Loucy (cell line): Measurements from ENCODE around the gene TIMM22.

Experiments
- H2AFZ ChIP-seq: fragments of 200-600 bp; sonication (generic); 2 replicates; pipeline ENCODE4 v1.6.0; 2016; ENCODE audit warnings: antibody characterized with exemption, mild to moderate bottlenecking, low read length, moderate library complexity
- H3F3A ChIP-seq: fragments of 200-600 bp; 2 replicates; pipeline ENCODE4 v1.6.0; 2016; ENCODE audit warnings: antibody characterized with exemption, low read depth, mild to moderate bottlenecking
- H3K27me3 ChIP-seq: fragments of 200-600 bp; sonication (generic); 2 replicates; pipeline ENCODE4 v1.6.1; 2014; ENCODE audit warnings: low read length, mild to moderate bottlenecking; ENCODE audit not compliant: insufficient read depth, poor library complexity, severe bottlenecking
- H3K36me3 ChIP-seq: fragments of 200-600 bp; sonication (generic); 2 replicates; pipeline ENCODE4 v1.6.1; 2016; ENCODE audit warnings: low read length; ENCODE audit not compliant: insufficient read depth
- H3K4me1 ChIP-seq: fragments of 200-600 bp; sonication (generic); 2 replicates; pipeline ENCODE4 v1.5.1; 2014; ENCODE audit warnings: low read length, mild to moderate bottlenecking; ENCODE audit not compliant: insufficient read depth, poor library complexity, severe bottlenecking
- H3K4me2 ChIP-seq: fragments of 200-600 bp; sonication (generic); 2 replicates; pipeline ENCODE4 v1.6.0; 2014; ENCODE audit warnings: antibody characterized with exemption, low read length, low read depth, mild to moderate bottlenecking; ENCODE audit not compliant: poor library complexity, severe bottlenecking
- H3K4me3 ChIP-seq: fragments of 200-600 bp; sonication (generic); 2 replicates; pipeline ENCODE4 v1.5.1; 2014; ENCODE audit warnings: low read length, mild to moderate bottlenecking, mixed read lengths; ENCODE audit not compliant: poor library complexity, severe bottlenecking
- H3K79me2 ChIP-seq: fragments of 200-600 bp; sonication (generic); 2 replicates; pipeline ENCODE4 v1.6.1; 2014; ENCODE audit warnings: low read length; ENCODE audit not compliant: insufficient read depth
- H3K9ac ChIP-seq: fragments of 200-600 bp; sonication (generic); 2 replicates; pipeline ENCODE4 v1.6.0; 2014; ENCODE audit warnings: mild to moderate bottlenecking, low read depth, low read length, moderate library complexity; ENCODE audit not compliant: poor library complexity, severe bottlenecking
- H3K9me2 ChIP-seq: fragments of 200-600 bp; sonication (generic); replicated peaks from 2 replicates; pipeline ENCODE4 v1.6.1; 2016; ENCODE audit warnings: low read depth, low read length, mixed read lengths
- H3K9me3 ChIP-seq: fragments of 200-600 bp; sonication (generic); 2 replicates; pipeline ENCODE4 v1.6.1; 2014; ENCODE audit warnings: mild to moderate bottlenecking, antibody characterized with exemption, low read length, low read depth; ENCODE audit not compliant: insufficient read depth
- H4K20me1 ChIP-seq: fragments of 200-600 bp; sonication (generic); 2 replicates; pipeline ENCODE4 v1.6.0; 2014; ENCODE audit warnings: antibody characterized with exemption, low read length, mild to moderate bottlenecking; ENCODE audit not compliant: insufficient read depth, poor library complexity, severe bottlenecking
- EZH2phosphoT487 ChIP-seq: fragments of 200-600 bp; IDR thresholded peaks from 2 replicates; pipeline ENCODE4 v1.6.1; 2018; ENCODE audit warnings: antibody characterized with exemption, mild to moderate bottlenecking, moderate library complexity, borderline replicate concordance
- TF ChIP-seq, protein P1 (sequence below): fragments of 200-600 bp; sonication (generic); conservative IDR thresholded peaks from 2 replicates; pipeline ENCODE4 v1.5.1; 2014; ENCODE audit warnings: mild to moderate bottlenecking, antibody characterized with exemption, low read length

The TIMM22 gene

DNA sequence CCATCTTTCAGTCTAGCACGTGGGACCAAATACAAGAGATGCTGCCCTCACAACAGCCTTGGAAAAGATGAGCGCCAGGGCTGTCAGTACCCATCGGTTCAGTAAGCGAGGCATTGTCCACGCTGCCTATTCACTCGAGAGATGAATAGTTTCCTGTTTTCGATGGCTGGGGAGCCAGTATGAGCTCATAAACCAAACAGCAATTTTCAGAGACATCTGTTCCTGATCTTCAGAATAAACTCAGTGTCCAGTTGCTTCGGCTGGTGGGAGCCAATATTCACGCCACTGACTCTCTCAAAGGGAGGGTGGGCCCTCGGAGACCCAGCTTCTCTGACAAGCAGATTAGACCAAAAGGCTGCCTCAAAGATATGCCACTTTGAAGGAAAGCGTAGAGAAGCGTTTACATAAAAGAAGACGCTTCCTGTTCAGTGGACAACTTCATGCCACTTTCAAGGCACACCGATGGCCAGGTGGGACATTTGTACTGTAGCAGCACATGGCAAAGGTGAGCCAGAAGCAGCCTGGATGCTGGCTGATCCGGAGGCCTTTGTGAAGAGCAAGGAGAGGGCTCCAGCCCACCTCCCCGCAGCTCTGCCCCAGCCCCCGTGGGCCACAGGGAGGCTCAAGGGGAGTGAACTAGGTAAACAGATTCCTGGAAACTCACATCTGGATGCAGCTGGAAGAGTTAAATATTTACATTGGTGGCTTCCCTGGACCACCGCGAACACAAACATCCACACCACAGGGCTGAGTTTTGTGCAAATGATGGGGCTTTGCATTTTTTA lies 6.0 kb downstream of the TIMM22 start:
- Histone ChIP-seq H4K20me1 (peaks cover 3% of the 10 kb centered on the region), H3K4me1 (peaks cover 15% of the 10 kb centered on the region), H3K79me2 (peaks cover 4% of the 10 kb centered on the region), H3K27me3 (no peaks in the 10 kb centered on the region), H3F3A (no peaks in the 10 kb centered on the region), H3K9me2 (no peaks in the 10 kb centered on the region), H3K9me3 (no peaks in the 10 kb centered on the region), H3K4me2 (no peak overlapping the region), H3K36me3 (peaks cover 21% of the 10 kb centered on the region; the same call in 1 of the 2 replicates), H2AFZ (no peak overlapping the region), H3K4me3 (no peak overlapping the region), H3K9ac (no peak overlapping the region)
- TF ChIP-seq EZH2phosphoT487 = no peak
- TF ChIP-seq, protein P1, sequence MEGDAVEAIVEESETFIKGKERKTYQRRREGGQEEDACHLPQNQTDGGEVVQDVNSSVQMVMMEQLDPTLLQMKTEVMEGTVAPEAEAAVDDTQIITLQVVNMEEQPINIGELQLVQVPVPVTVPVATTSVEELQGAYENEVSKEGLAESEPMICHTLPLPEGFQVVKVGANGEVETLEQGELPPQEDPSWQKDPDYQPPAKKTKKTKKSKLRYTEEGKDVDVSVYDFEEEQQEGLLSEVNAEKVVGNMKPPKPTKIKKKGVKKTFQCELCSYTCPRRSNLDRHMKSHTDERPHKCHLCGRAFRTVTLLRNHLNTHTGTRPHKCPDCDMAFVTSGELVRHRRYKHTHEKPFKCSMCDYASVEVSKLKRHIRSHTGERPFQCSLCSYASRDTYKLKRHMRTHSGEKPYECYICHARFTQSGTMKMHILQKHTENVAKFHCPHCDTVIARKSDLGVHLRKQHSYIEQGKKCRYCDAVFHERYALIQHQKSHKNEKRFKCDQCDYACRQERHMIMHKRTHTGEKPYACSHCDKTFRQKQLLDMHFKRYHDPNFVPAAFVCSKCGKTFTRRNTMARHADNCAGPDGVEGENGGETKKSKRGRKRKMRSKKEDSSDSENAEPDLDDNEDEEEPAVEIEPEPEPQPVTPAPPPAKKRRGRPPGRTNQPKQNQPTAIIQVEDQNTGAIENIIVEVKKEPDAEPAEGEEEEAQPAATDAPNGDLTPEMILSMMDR = no peak

- Histone ChIP-seq H3F3A (no peaks in the 10 kb centered on the region), H3K4me2 (no peak overlapping the region), H4K20me1 (peaks cover 1% of the 10 kb centered on the region), H3K9me2 (no peaks in the 10 kb centered on the region), H3K4me1 (peaks cover 8% of the 10 kb centered on the region), H2AFZ (no peak overlapping the region), H3K9ac (no peak overlapping the region), H3K27me3 (no peaks in the 10 kb centered on the region), H3K9me3 (no peaks in the 10 kb centered on the region), H3K79me2 (no peaks in the 10 kb centered on the region), H3K36me3 (peaks cover 21% of the 10 kb centered on the region; the same call in 1 of the 2 replicates), H3K4me3 (no peak overlapping the region)
- TF ChIP-seq, protein P1 = no peak
- TF ChIP-seq EZH2phosphoT487 = no peak
Observed at GRCh38 chr17:1003633-1003971, 6.7 kb downstream of the TIMM22 start.

DNA sequence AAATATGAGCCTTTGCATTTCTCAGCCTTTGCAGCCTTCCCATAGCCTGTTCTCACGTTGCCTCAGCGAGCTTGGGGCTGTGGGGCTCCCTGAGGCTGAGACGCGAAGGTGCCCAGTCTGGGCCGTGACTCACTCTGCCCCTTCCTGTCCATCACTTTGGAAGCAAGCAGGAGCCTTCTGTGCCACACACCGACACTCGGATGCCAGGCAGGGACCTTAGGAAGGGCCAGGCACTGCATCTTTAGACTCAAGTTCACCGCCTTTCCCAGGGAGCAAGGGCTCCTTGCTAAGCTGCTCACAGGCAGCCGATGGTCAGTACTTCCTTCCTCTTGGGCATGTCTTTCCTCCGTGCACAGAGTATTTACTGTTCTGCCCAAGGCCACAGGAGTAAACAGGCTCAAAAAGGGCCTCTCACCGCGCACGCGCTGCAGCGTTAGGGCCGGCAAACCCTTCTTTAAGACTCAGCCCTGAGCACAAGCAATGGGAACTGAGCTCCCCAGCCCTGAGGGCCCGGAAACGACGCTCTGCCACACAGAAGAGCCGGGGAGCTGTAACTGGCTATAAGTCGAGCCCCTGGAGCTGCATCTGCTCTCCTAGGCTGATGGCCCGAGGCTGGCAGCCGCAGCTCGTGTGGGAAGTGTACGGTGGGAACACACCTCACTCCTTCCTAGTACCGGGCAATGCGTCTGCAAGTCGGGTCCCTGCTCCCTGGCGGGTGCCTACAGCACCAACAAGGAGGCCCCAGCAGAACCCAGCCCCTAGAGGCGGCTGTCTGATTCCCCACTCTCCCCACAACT lies 7.2 kb downstream of the TIMM22 start:
- Histone ChIP-seq H4K20me1 (no peaks in the 10 kb centered on the region), H3K9me2 (no peaks in the 10 kb centered on the region), H2AFZ (no peak overlapping the region), H3K9ac (no peak overlapping the region), H3K4me1 (peaks cover 4% of the 10 kb centered on the region), H3K79me2 (no peaks in the 10 kb centered on the region), H3K36me3 (peaks cover 21% of the 10 kb centered on the region; the same call in 1 of the 2 replicates), H3K27me3 (no peaks in the 10 kb centered on the region), H3K9me3 (no peaks in the 10 kb centered on the region), H3K4me3 (no peak overlapping the region), H3K4me2 (no peak overlapping the region), H3F3A (no peaks in the 10 kb centered on the region)
- TF ChIP-seq EZH2phosphoT487 = no peak
- TF ChIP-seq, protein P1 = no peak
